ENCODE measurements around the gene SLCO4A1.

GRCh38 chr20:62688083-62688482, 45.8 kb downstream of the SLCO4A1 start:
- TF ChIP-seq EZH2 (IDR thresholded peaks at IDR 0.05; ENCODE audit: insufficient read depth, poor library complexity, severe bottlenecking) (no peak), EZH2phosphoT487 (IDR thresholded peaks at IDR 0.05; ENCODE audit: insufficient read depth, low read depth) (no peak)

Measured in GM23248 (cell line).